Smooth muscle cell (in vitro differentiated cells): ENCODE data around the gene PDE1C. TPM values are rescaled to one million over a fixed set of nuclear protein-coding genes. Genes with fewer than 3 reads are reported as not detected.

Experiments
- DNase-seq: peaks from one replicate; lab custom pipeline; 2025; ENCODE audit not compliant: unreplicated experiment; lab: John Stamatoyannopoulos, UW
- H2AFZ ChIP-seq: fragments of 200-600 bp; sonication (generic); 2 replicates; pipeline ENCODE4 v1.6.0; 2016; ENCODE audit warnings: antibody characterized with exemption, low read depth, mild to moderate bottlenecking
- H3F3A ChIP-seq: fragments of 200-600 bp; sonication (generic); 2 replicates; pipeline ENCODE4 v1.6.0; 2017; ENCODE audit warnings: antibody characterized with exemption, low read depth
- H3K27ac ChIP-seq: fragments of 200-600 bp; sonication (generic); 2 replicates; pipeline ENCODE4 v1.5.1; 2016; ENCODE audit warnings: low read depth, mild to moderate bottlenecking
- H3K27me3 ChIP-seq: fragments of 200-600 bp; sonication (generic); 2 replicates; pipeline ENCODE4 v1.6.1; 2016; ENCODE audit warnings: low read depth, mild to moderate bottlenecking
- H3K36me3 ChIP-seq: fragments of 200-600 bp; sonication (generic); 2 replicates; pipeline ENCODE4 v1.5.1; 2016; ENCODE audit warnings: low read depth
- H3K4me1 ChIP-seq: fragments of 200-600 bp; sonication (generic); 2 replicates; pipeline ENCODE4 v1.5.1; 2016; ENCODE audit warnings: low read depth
- H3K4me2 ChIP-seq: fragments of 200-600 bp; sonication (generic); 2 replicates; pipeline ENCODE4 v1.6.0; 2016; ENCODE audit warnings: mild to moderate bottlenecking
- H3K4me3 ChIP-seq: fragments of 200-600 bp; sonication (generic); 2 replicates; pipeline ENCODE4 v1.5.1; 2016; ENCODE audit warnings: mild to moderate bottlenecking
- H3K79me2 ChIP-seq: fragments of 200-600 bp; sonication (generic); 2 replicates; pipeline ENCODE4 v1.6.0; 2016; ENCODE audit warnings: low read depth, mild to moderate bottlenecking
- H3K9ac ChIP-seq: fragments of 200-600 bp; sonication (generic); 2 replicates; pipeline ENCODE4 v1.6.0; 2016; ENCODE audit warnings: low read depth
- H3K9me3 ChIP-seq: fragments of 200-600 bp; sonication (generic); replicated peaks from 2 replicates; pipeline ENCODE4 v1.5.1; 2016; ENCODE audit warnings: low read depth
- H4K20me1 ChIP-seq: fragments of 200-600 bp; sonication (generic); 2 replicates; pipeline ENCODE4 v1.6.0; 2016; ENCODE audit warnings: low read depth
- CTCF ChIP-seq: fragments of 200-600 bp; sonication (generic); IDR thresholded peaks from 2 replicates; pipeline ENCODE4 v1.5.1; 2017; ENCODE audit warnings: borderline replicate concordance, mild to moderate bottlenecking, antibody characterized with exemption; ENCODE audit not compliant: insufficient read depth, poor library complexity, severe bottlenecking
- WGBS: methylation state at CpG from one replicate; pipeline ENCODE4 v1.1.7; 2016; ENCODE audit warnings: low lambda C conversion rate; 5-methylcytosine and 5-hydroxymethylcytosine counted together
- polyA plus RNA-seq: library from polyadenylated mRNA; unstranded; fragments of >200 nt; fragmentation: Nextera tagmentation; extraction: Ambion mirVana; gene quantifications from 2 replicates; pipeline ENCODE4 v1.2.1, GENCODE V29; 2016
- total RNA-seq: library from RNA; depleted of rRNA; stranded (reverse); fragments of >200 nt; gene quantifications from 2 replicates; pipeline ENCODE4 v1.2.3, GENCODE V29; 2014

PDE1C gene
- 2.7 and 6.9 TPM in 2 replicates for total RNA-seq
- polyA plus RNA-seq = 0.48 and 1.2 TPM in 2 replicates

- no peaks in the 10 kb centered on the region for H3F3A ChIP-seq
- no peak for TF ChIP-seq CTCF
- no peaks in the 10 kb centered on the region for H3K79me2 ChIP-seq
- no peak within 1 kb of the TSS for H3K27ac ChIP-seq
- DNase-seq = no peak
- H3K4me3 ChIP-seq = peak within 1 kb of the TSS; percentile 55
- H4K20me1 ChIP-seq = no peaks in the 10 kb centered on the region
- H3K36me3 ChIP-seq = no peaks in the 10 kb centered on the region
- H3K9ac ChIP-seq = no peak within 1 kb of the TSS
- H3K4me2 ChIP-seq = peak within 1 kb of the TSS; percentile 93
- peak within 1 kb of the TSS; percentile 85 for H2AFZ ChIP-seq
- no peaks in the 10 kb centered on the region for H3K9me3 ChIP-seq
- H3K4me1 ChIP-seq = no peaks in the 10 kb centered on the region
- WGBS = 1% methylated on average over 68 of the region's 88 CpGs
- peaks cover 100% of the 10 kb centered on the region for H3K27me3 ChIP-seq
Observed at GRCh38 chr7:32070406-32071360, at the start of gene PDE1C. Gene PDE1C, minus strand, starts transcription at chr7:32070407.

- no peak overlapping the region for H3K4me2 ChIP-seq
- H2AFZ ChIP-seq = no peak overlapping the region
- no peaks in the 10 kb centered on the region for H3K36me3 ChIP-seq
- no peaks in the 10 kb centered on the region for H4K20me1 ChIP-seq
- TF ChIP-seq CTCF = no peak
- no peak for DNase-seq
- WGBS = 76% methylated on average over 8 of the region's 8 CpGs
- H3K4me1 ChIP-seq = no peaks in the 10 kb centered on the region
- H3K4me3 ChIP-seq = no peak overlapping the region
- no peak overlapping the region for H3K27ac ChIP-seq
- no peaks in the 10 kb centered on the region for H3K79me2 ChIP-seq
- no peak overlapping the region for H3K9ac ChIP-seq
- no peaks in the 10 kb centered on the region for H3K27me3 ChIP-seq
- H3F3A ChIP-seq = no peaks in the 10 kb centered on the region
- no peaks in the 10 kb centered on the region for H3K9me3 ChIP-seq
Observed at GRCh38 chr7:32119790-32120196, 49.6 kb upstream of the PDE1C start.

DNA sequence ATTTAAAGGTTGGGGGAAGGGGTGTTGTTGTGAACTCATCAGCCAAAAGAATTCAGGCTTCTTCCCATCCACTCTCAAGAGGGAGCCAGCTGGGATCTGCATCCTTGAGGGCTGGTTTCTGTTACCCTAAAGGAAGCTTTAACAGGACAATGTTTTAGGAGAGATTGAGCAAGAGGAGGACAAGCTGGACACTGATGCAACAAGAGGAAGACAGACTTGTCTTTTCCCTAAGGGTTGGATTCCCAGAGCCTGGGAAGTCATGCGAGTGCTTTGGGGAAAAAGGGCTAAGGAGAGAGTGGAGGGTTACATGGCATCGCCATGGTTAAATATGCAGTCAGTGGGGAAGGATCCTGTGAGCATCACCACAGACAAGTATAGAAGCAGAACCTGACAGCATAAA lies 47.6 kb upstream of the PDE1C start:
- no peak for TF ChIP-seq CTCF
- Histone ChIP-seq H3K27ac (no peak overlapping the region), H3F3A (no peaks in the 10 kb centered on the region), H3K4me1 (no peaks in the 10 kb centered on the region), H3K36me3 (no peaks in the 10 kb centered on the region), H3K27me3 (no peaks in the 10 kb centered on the region), H2AFZ (no peak overlapping the region), H3K4me3 (no peak overlapping the region), H3K79me2 (no peaks in the 10 kb centered on the region), H4K20me1 (no peaks in the 10 kb centered on the region), H3K9me3 (no peaks in the 10 kb centered on the region), H3K4me2 (no peak overlapping the region), H3K9ac (no peak overlapping the region)
- DNase-seq = no peak
- 48% methylated on average over 2 of the region's 2 CpGs for WGBS
